ENCODE data around the gene RAB27A. TPM values are rescaled to one million over a fixed set of nuclear protein-coding genes. Genes with fewer than 3 reads are reported as not detected.
"Not testable (repeated sequence)": the region's sequence is repeated elsewhere in the genome, so short reads cannot be mapped to it uniquely, and the experiment has no call there.

The RAB27A gene
- total RNA-seq, 1 experiment from 2014 or later = 6.3 TPM

DNA sequence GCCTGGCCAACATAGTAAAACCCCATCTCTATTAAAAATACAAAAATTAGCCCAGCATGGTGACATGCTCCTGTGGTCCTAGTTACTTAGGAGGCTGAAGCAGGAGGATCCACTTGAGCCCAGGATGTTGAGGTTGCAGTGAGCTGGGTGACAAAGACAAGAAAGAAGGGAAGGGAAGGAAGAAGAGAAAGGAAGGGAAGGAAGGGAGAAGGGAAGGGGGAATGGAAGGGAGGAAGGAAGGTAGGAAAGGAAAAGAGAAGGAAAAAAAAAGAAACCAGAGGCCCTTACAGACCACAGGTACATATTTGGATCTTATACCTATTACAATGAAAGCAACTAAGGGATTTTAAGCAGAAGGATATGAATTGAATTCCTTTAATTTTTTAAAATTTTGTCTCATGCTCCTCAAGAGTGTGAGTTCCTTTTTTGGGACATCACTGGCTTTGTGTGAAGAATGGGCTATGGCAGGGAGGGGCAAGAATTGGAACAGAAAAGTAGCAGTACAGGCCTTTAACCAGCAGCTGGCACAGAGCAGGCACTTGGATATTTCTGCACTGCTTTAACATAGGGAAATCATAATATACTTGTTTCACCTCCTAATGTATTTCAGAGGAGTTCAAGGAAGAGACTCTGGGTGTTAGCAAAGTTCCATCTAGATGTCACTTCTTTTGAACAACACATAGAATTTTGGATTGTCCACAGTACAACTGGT lies 7.9 kb downstream of the RAB27A start:
- POLR2A ChIA-PET (ENCODE audit: unreplicated experiment) = no interaction called here
- DNase-seq (no peak), ATAC-seq (no peak)
- Histone ChIP-seq H3K79me2 (ENCODE audit: low read length) (no peaks in the 10 kb centered on the region; the same call in 1 of the 2 replicates), H4K20me1 (ENCODE audit: low read length) (no peaks in the 10 kb centered on the region), H3K27me3 (ENCODE audit: low read length) (no peaks in the 10 kb centered on the region), H3F3A (ENCODE audit: low read length, unreplicated experiment) (no peaks in the 10 kb centered on the region), H3K36me3 (ENCODE audit: low read depth, low read length) (no peaks in the 10 kb centered on the region), H3K9ac (ENCODE audit: low read length) (no peak overlapping the region), H3K4me3 (ENCODE audit: low read length) (no peak overlapping the region), H3K4me2 (ENCODE audit: low read length) (no peak overlapping the region), H3K9me2 (replicated peaks; ENCODE audit: low read length) (no peaks in the 10 kb centered on the region), H3K9me3 (ENCODE audit: low read length) (no peaks in the 10 kb centered on the region), H2AFZ (ENCODE audit: low read length) (no peak overlapping the region), H3K4me1 (ENCODE audit: insufficient read depth, low read length) (peaks cover 23% of the 10 kb centered on the region), H3K27ac (ENCODE audit: low read length) (no peak overlapping the region)
- intact Hi-C loops (cut with micrococcal nuclease) = no loop called here
- no TSS peak for BruUV-seq (replicated peaks)
- CTCF ChIA-PET = no interaction called here
- TF ChIP-seq, protein P1, sequence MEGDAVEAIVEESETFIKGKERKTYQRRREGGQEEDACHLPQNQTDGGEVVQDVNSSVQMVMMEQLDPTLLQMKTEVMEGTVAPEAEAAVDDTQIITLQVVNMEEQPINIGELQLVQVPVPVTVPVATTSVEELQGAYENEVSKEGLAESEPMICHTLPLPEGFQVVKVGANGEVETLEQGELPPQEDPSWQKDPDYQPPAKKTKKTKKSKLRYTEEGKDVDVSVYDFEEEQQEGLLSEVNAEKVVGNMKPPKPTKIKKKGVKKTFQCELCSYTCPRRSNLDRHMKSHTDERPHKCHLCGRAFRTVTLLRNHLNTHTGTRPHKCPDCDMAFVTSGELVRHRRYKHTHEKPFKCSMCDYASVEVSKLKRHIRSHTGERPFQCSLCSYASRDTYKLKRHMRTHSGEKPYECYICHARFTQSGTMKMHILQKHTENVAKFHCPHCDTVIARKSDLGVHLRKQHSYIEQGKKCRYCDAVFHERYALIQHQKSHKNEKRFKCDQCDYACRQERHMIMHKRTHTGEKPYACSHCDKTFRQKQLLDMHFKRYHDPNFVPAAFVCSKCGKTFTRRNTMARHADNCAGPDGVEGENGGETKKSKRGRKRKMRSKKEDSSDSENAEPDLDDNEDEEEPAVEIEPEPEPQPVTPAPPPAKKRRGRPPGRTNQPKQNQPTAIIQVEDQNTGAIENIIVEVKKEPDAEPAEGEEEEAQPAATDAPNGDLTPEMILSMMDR (conservative IDR thresholded peaks at IDR 0.05; ENCODE audit: low read depth, low read length) = no peak
- TF ChIP-seq EZH2phosphoT487 (IDR thresholded peaks at IDR 0.05; ENCODE audit: borderline replicate concordance, low read length) = no peak
- no peak for TF ChIP-seq EZH2 (IDR thresholded peaks at IDR 0.05; ENCODE audit: low read length, unreplicated experiment)

DNA sequence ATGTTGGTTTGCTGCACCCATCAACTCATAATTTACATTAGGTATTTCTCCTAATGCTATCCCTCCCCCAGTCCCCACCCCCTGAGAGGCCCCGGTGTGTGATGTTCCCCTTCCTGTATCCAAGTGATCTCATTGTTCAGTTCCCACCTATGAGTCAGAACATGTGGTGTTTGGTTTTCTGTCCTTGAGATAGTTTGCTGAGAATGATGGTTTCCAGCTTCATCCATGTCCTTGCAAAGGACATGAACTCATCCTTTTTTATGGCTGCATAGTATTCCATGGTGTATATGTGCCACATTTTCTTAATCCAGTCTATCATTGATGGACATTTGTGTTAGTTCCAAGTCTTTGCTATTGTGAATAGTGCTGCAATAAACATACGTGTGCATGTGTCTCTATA lies 9.0 kb downstream of the RAB27A start:
- H3K9me2 ChIP-seq (replicated peaks; ENCODE audit: low read length); DNase-seq; ATAC-seq; H3K79me2 ChIP-seq (ENCODE audit: low read length); H3K27me3 ChIP-seq (ENCODE audit: low read length); POLR2A ChIA-PET (ENCODE audit: unreplicated experiment); intact Hi-C loops (cut with micrococcal nuclease); H3F3A ChIP-seq (ENCODE audit: low read length, unreplicated experiment); H2AFZ ChIP-seq (ENCODE audit: low read length); H3K9ac ChIP-seq (ENCODE audit: low read length); H3K9me3 ChIP-seq (ENCODE audit: low read length); H3K4me3 ChIP-seq (ENCODE audit: low read length); H3K4me2 ChIP-seq (ENCODE audit: low read length); H4K20me1 ChIP-seq (ENCODE audit: low read length); H3K36me3 ChIP-seq (ENCODE audit: low read depth, low read length); BruUV-seq (replicated peaks); H3K27ac ChIP-seq (ENCODE audit: low read length); CTCF ChIA-PET: not testable (repeated sequence)
- peaks cover 23% of the 10 kb centered on the region for H3K4me1 ChIP-seq (ENCODE audit: insufficient read depth, low read length)

DNA sequence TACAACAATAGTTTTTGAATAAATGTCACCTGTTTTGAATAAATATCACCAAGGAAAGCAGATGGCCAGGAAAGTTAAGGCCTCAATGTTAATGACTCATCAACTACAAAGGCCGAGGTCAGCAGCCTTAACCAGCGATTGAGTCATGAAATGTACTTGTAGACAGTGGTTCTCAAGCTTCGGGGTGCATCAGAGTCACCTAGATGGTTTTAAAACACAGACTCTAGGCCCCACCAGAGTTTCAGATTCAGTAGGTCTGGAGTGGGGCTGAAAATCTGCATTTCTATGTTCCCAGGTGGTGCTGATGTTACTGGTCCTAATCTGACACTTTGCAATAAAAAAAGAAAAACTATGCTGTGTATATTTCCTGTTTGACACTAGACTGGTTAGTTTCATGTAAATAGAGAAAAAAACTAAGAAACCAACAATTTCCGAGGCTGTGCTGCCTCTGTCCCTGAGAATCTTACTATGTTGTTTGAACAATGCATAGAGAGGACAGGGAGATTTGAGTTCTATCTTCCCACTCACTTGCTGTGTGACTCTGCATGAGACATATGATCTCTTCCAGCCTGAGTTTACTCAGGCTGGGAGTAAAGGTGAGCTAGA lies 9.8 kb downstream of the RAB27A start:
- Histone ChIP-seq H3K9me3 (ENCODE audit: low read length) (no peaks in the 10 kb centered on the region), H3K79me2 (ENCODE audit: low read length) (no peaks in the 10 kb centered on the region; the same call in 1 of the 2 replicates), H3K4me1 (ENCODE audit: insufficient read depth, low read length) (peaks cover 23% of the 10 kb centered on the region), H3K9ac (ENCODE audit: low read length) (peak overlapping the region; percentile 37; the same call in 1 of the 2 replicates), H3F3A (ENCODE audit: low read length, unreplicated experiment) (no peaks in the 10 kb centered on the region), H2AFZ (ENCODE audit: low read length) (no peak overlapping the region), H3K27ac (ENCODE audit: low read length) (peak overlapping the region; percentile 85), H4K20me1 (ENCODE audit: low read length) (no peaks in the 10 kb centered on the region), H3K36me3 (ENCODE audit: low read depth, low read length) (no peaks in the 10 kb centered on the region), H3K9me2 (replicated peaks; ENCODE audit: low read length) (no peaks in the 10 kb centered on the region), H3K27me3 (ENCODE audit: low read length) (no peaks in the 10 kb centered on the region), H3K4me3 (ENCODE audit: low read length) (no peak overlapping the region), H3K4me2 (ENCODE audit: low read length) (peak overlapping the region; percentile 59)
- DNase-seq (peak; percentile 74), ATAC-seq (peak; percentile 84)
- CTCF ChIA-PET = no interaction called here
- intact Hi-C loops (cut with micrococcal nuclease) = no loop called here
- POLR2A ChIA-PET (ENCODE audit: unreplicated experiment) = no interaction called here
- TF ChIP-seq EZH2phosphoT487 (IDR thresholded peaks at IDR 0.05; ENCODE audit: borderline replicate concordance, low read length) (no peak), EZH2 (IDR thresholded peaks at IDR 0.05; ENCODE audit: low read length, unreplicated experiment) (no peak)
- TF ChIP-seq, protein P1 (conservative IDR thresholded peaks at IDR 0.05; ENCODE audit: low read depth, low read length) = no peak
- BruUV-seq (replicated peaks) = no TSS peak

Measured in PC-3 (cell line).